ENCODE measurements around the gene NAP1L1. TPM values are rescaled to one million over a fixed set of nuclear protein-coding genes. Genes with fewer than 3 reads are reported as not detected.

NAP1L1 gene
- total and polyA plus RNA-seq, 2 experiments from 2014 or later: 180 to 190 TPM

Other genes with a start within 250 kb of the NAP1L1 start
- gene PHLDA1, start 52.9 kb downstream of the NAP1L1 start, total RNA-seq (2014; rRNA removed; shearing (Covaris generic)): 35.7 and 36.7 TPM in 2 replicates
- 35.4 and 36.2 TPM in 2 replicates for gene PHLDA1, start 52.9 kb downstream of the NAP1L1 start, polyA plus RNA-seq (2016; fragmentation: Nextera tagmentation; extraction: Ambion mirVana)

All from GM23248 (cell line).